ENCODE data around the gene CDK14. TPM values are rescaled to one million over a fixed set of nuclear protein-coding genes. Genes with fewer than 3 reads are reported as not detected.
"Not testable (repeated sequence)": the region's sequence is repeated elsewhere in the genome, so short reads cannot be mapped to it uniquely, and the experiment has no call there.

The CDK14 gene
- total and polyA plus RNA-seq, 5 donors from 2014 or later = 0.58 to 4.0 (median 2.3) TPM

DNA sequence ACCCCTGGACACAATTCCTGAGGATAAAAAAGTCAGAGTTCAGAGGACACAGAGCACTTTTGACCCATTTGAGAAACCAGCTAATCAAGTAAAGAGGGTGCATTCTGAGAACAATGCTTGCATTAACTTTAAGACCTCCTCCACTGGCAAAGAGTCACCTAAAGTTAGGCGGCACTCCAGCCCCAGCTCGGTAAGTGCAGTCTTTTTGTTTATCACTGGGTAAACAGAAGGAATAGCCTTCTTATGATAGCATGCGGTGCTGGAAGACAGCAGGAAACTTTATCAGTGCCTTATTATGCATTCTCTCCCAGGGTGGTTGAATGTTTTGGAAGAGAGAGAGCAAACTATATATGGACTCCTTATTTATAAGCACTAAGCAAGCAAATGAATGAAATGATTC is 130.5 kb downstream of the CDK14 start:
- peaks cover 0 to 6% (median 0%) of the 10 kb centered on the region in 4 donors for H3K4me1 Mint-ChIP-seq
- DNase-seq (no peak), ATAC-seq (ENCODE audit: low read depth in 2 of 2) (no peak)
- no peak overlapping the region for H3K4me3 Mint-ChIP-seq
- no peaks in the 10 kb centered on the region for H3K27me3 Mint-ChIP-seq
- Histone ChIP-seq H3K4me1 (ENCODE audit: control insufficient read depth, insufficient read depth, low read length, poor library complexity, severe bottlenecking) (no peaks in the 10 kb centered on the region), H3K27ac (ENCODE audit: insufficient read depth, low read length, poor library complexity, severe bottlenecking) (no peak overlapping the region), H3K27me3 (ENCODE audit: control insufficient read depth, insufficient read depth, low read length) (no peaks in the 10 kb centered on the region), H3K4me3 (ENCODE audit: low read depth, low read length) (no peak overlapping the region), H3K9me3 (ENCODE audit: control insufficient read depth in 2 of 2, low read length in 2 of 2) (no peaks in the 10 kb centered on the region), H3K36me3 (ENCODE audit: control insufficient read depth, insufficient read depth, low read length) (no peaks in the 10 kb centered on the region)
- peaks cover 0 to 10% (median 3%) of the 10 kb centered on the region in 7 donors for H3K9me3 Mint-ChIP-seq
- no peak overlapping the region for H3K27ac Mint-ChIP-seq
- no peaks in the 10 kb centered on the region for H3K36me3 Mint-ChIP-seq

- Mint-ChIP-seq H3K27me3 (no peaks in the 10 kb centered on the region), H3K27ac (no peak overlapping the region), H3K4me3 (no peak overlapping the region), H3K9me3 (peaks cover 0 to 10% (median 3%) of the 10 kb centered on the region in 7 donors), H3K4me1 (peaks cover 0 to 6% (median 0%) of the 10 kb centered on the region in 4 donors), H3K36me3 (no peaks in the 10 kb centered on the region)
- DNase-seq (no peak), ATAC-seq (ENCODE audit: low read depth in 2 of 2) (no peak)
- H3K27me3 ChIP-seq (ENCODE audit: control insufficient read depth, insufficient read depth, low read length) = no peaks in the 10 kb centered on the region
- no peaks in the 10 kb centered on the region for H3K4me1 ChIP-seq (ENCODE audit: control insufficient read depth, insufficient read depth, low read length, poor library complexity, severe bottlenecking)
- H3K27ac ChIP-seq (ENCODE audit: insufficient read depth, low read length, poor library complexity, severe bottlenecking) = no peak overlapping the region
- no peaks in the 10 kb centered on the region for H3K9me3 ChIP-seq (ENCODE audit: control insufficient read depth in 2 of 2, low read length in 2 of 2)
- no peak overlapping the region for H3K4me3 ChIP-seq (ENCODE audit: low read depth, low read length)
- H3K36me3 ChIP-seq (ENCODE audit: control insufficient read depth, insufficient read depth, low read length) = no peaks in the 10 kb centered on the region
Measured at GRCh38 chr7:90727412-90727811, 131.3 kb downstream of the CDK14 start.

GRCh38 chr7:90728568-90728967 is 132.4 kb downstream of the CDK14 start:
- Histone ChIP-seq H3K36me3 (ENCODE audit: control insufficient read depth, insufficient read depth, low read length) (no peaks in the 10 kb centered on the region), H3K9me3 (ENCODE audit: control insufficient read depth in 2 of 2, low read length in 2 of 2) (no peaks in the 10 kb centered on the region), H3K4me1 (ENCODE audit: control insufficient read depth, insufficient read depth, low read length, poor library complexity, severe bottlenecking) (no peaks in the 10 kb centered on the region), H3K27me3 (ENCODE audit: control insufficient read depth, insufficient read depth, low read length) (no peaks in the 10 kb centered on the region), H3K27ac (ENCODE audit: insufficient read depth, low read length, poor library complexity, severe bottlenecking) (no peak overlapping the region), H3K4me3 (ENCODE audit: low read depth, low read length) (no peak overlapping the region)
- ATAC-seq (ENCODE audit: low read depth in 2 of 2) (no peak), DNase-seq (no peak)
- Mint-ChIP-seq H3K4me3 (no peak overlapping the region), H3K9me3 (peaks cover 5 to 17% (median 9%) of the 10 kb centered on the region in 7 donors), H3K36me3 (no peaks in the 10 kb centered on the region), H3K27me3 (no peaks in the 10 kb centered on the region), H3K4me1 (peaks cover 0 to 6% (median 2%) of the 10 kb centered on the region in 4 donors), H3K27ac (no peak overlapping the region)

- not testable (repeated sequence) for H3K4me1 ChIP-seq (ENCODE audit: control insufficient read depth, insufficient read depth, low read length, poor library complexity, severe bottlenecking); H3K4me3 Mint-ChIP-seq; H3K27me3 Mint-ChIP-seq; H3K4me1 Mint-ChIP-seq; H3K4me3 ChIP-seq (ENCODE audit: low read depth, low read length); DNase-seq; H3K9me3 ChIP-seq (ENCODE audit: control insufficient read depth in 2 of 2, low read length in 2 of 2); H3K27me3 ChIP-seq (ENCODE audit: control insufficient read depth, insufficient read depth, low read length); H3K27ac ChIP-seq (ENCODE audit: insufficient read depth, low read length, poor library complexity, severe bottlenecking); H3K36me3 Mint-ChIP-seq; H3K27ac Mint-ChIP-seq; H3K36me3 ChIP-seq (ENCODE audit: control insufficient read depth, insufficient read depth, low read length); ATAC-seq (ENCODE audit: low read depth in 2 of 2)
- H3K9me3 Mint-ChIP-seq = peaks cover 7 to 22% (median 14%) of the 10 kb centered on the region in 7 donors
Measured at GRCh38 chr7:90735611-90736280, 139.6 kb downstream of the CDK14 start.

GRCh38 chr7:90736316-90736715 is 140.2 kb downstream of the CDK14 start:
- peaks cover 0 to 2% of the 10 kb centered on the region in 2 experiments for H3K9me3 ChIP-seq (ENCODE audit: control insufficient read depth in 2 of 2, low read length in 2 of 2)
- no peak overlapping the region for H3K4me3 Mint-ChIP-seq
- no peak for DNase-seq
- H3K27me3 Mint-ChIP-seq = no peaks in the 10 kb centered on the region
- no peaks in the 10 kb centered on the region for H3K36me3 Mint-ChIP-seq
- peaks cover 0 to 4% (median 0%) of the 10 kb centered on the region in 4 donors for H3K4me1 Mint-ChIP-seq
- peaks cover 3 to 22% (median 13%) of the 10 kb centered on the region in 7 donors for H3K9me3 Mint-ChIP-seq
- no peak overlapping the region for H3K4me3 ChIP-seq (ENCODE audit: low read depth, low read length)
- no peak overlapping the region for H3K27ac ChIP-seq (ENCODE audit: insufficient read depth, low read length, poor library complexity, severe bottlenecking)
- no peaks in the 10 kb centered on the region for H3K4me1 ChIP-seq (ENCODE audit: control insufficient read depth, insufficient read depth, low read length, poor library complexity, severe bottlenecking)
- H3K27me3 ChIP-seq (ENCODE audit: control insufficient read depth, insufficient read depth, low read length) = no peaks in the 10 kb centered on the region
- H3K36me3 ChIP-seq (ENCODE audit: control insufficient read depth, insufficient read depth, low read length) = no peaks in the 10 kb centered on the region
- ATAC-seq (ENCODE audit: low read depth in 2 of 2) = no peak
- H3K27ac Mint-ChIP-seq = no peak overlapping the region

DNA sequence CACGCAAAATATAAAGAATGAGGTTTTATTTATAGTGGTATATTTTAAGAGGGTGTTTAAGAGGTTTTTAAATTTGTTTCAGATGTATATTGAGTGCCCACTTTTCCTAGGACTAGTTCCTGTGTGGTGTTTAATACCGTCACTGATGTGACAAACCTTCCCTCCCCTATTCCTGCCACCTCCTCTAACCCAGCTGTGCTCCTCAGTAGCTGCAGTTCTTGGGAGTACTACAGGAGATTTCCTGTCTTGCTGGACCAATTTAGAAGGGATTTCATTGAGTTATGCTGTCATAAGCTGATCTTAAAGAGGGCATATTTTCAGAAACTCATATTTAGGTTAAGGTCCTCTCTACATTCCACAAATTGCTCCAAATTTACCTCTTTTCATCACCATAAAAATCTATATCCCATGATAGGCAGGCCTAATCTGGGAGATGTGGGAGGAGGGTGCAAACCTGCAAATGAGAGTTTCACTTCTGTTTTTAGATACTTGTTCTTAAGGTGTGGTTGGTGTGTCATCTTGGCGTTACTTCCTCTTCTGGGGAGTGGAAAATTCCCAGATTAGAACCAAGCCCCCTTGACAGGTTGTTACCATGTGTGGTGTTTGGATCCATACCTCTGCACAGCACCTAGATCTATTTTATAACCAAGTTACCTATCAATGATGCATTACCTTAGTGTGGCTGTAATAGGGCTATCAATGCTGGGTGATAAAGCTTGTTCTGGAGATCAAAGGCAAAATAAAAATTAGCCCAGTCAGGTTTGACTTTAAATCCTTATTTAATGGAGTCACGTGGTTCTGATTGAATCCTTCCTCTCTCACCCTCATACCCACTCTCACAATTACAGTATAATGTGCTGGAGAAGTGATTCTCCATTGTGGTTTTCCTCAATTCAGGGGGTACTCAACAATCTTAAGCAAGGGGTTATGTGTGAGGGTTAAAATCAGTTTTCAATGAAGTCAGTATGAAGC is 141.1 kb downstream of the CDK14 start:
- Mint-ChIP-seq H3K4me3 (no peak overlapping the region), H3K27ac (no peak overlapping the region), H3K36me3 (no peaks in the 10 kb centered on the region), H3K4me1 (peaks cover 0 to 4% (median 0%) of the 10 kb centered on the region in 4 donors), H3K27me3 (no peaks in the 10 kb centered on the region), H3K9me3 (peaks cover 3 to 22% (median 11%) of the 10 kb centered on the region in 7 donors)
- H3K4me3 ChIP-seq (ENCODE audit: low read depth, low read length) = no peak overlapping the region
- ATAC-seq (ENCODE audit: low read depth in 2 of 2) = peak in 1 of 2 donors; percentile 37
- peaks cover 0 to 2% of the 10 kb centered on the region in 2 experiments for H3K9me3 ChIP-seq (ENCODE audit: control insufficient read depth in 2 of 2, low read length in 2 of 2)
- no peaks in the 10 kb centered on the region for H3K36me3 ChIP-seq (ENCODE audit: control insufficient read depth, insufficient read depth, low read length)
- H3K27ac ChIP-seq (ENCODE audit: insufficient read depth, low read length, poor library complexity, severe bottlenecking) = no peak overlapping the region
- no peaks in the 10 kb centered on the region for H3K27me3 ChIP-seq (ENCODE audit: control insufficient read depth, insufficient read depth, low read length)
- DNase-seq = no peak
- H3K4me1 ChIP-seq (ENCODE audit: control insufficient read depth, insufficient read depth, low read length, poor library complexity, severe bottlenecking) = no peaks in the 10 kb centered on the region

GRCh38 chr7:90738249-90738648 is 142.1 kb downstream of the CDK14 start:
- no peaks in the 10 kb centered on the region for H3K4me1 Mint-ChIP-seq
- no peak for ATAC-seq (ENCODE audit: low read depth in 2 of 2)
- Histone ChIP-seq H3K36me3 (ENCODE audit: control insufficient read depth, insufficient read depth, low read length) (no peaks in the 10 kb centered on the region), H3K27ac (ENCODE audit: insufficient read depth, low read length, poor library complexity, severe bottlenecking) (no peak overlapping the region), H3K4me1 (ENCODE audit: control insufficient read depth, insufficient read depth, low read length, poor library complexity, severe bottlenecking) (no peaks in the 10 kb centered on the region), H3K9me3 (ENCODE audit: control insufficient read depth in 2 of 2, low read length in 2 of 2) (peaks cover 0 to 2% of the 10 kb centered on the region in 2 experiments), H3K27me3 (ENCODE audit: control insufficient read depth, insufficient read depth, low read length) (no peaks in the 10 kb centered on the region), H3K4me3 (ENCODE audit: low read depth, low read length) (no peak overlapping the region)
- no peak overlapping the region for H3K4me3 Mint-ChIP-seq
- no peak for DNase-seq
- H3K27ac Mint-ChIP-seq = no peak overlapping the region
- H3K9me3 Mint-ChIP-seq = peaks cover 0 to 13% (median 6%) of the 10 kb centered on the region in 7 donors
- no peaks in the 10 kb centered on the region for H3K36me3 Mint-ChIP-seq
- H3K27me3 Mint-ChIP-seq = no peaks in the 10 kb centered on the region
